ENCODE data around the gene PIH1D2.

DNA sequence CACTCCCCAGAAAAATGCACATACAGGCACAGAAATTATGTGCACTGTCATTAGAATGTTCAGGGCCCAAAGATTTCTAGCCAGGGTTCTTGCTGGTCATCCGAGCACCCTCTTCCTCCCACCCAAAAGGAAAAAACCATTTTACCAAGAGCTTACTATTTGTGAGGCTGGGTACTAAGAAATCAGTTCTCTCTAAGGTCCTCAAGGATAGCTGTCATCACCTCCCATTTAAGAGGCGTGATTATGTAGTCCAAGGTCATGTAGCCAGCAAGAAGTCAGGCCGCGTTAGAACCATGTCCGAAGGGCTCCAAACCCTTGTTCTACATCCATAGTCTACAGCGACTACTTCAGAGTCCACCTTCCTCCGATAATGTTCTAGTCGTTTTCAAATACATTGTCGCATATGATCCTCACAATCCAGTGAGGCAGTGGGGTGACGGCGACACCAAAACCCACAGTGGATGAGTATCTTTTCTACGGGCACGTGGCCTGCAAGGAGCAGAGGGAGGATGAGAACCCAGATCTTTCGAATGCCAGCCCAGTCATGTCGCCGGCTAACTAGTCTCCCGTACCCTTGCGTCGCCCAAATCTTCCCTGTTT, 12.1 kb upstream of the PIH1D2 start:
- TF ChIP-seq, protein P1, sequence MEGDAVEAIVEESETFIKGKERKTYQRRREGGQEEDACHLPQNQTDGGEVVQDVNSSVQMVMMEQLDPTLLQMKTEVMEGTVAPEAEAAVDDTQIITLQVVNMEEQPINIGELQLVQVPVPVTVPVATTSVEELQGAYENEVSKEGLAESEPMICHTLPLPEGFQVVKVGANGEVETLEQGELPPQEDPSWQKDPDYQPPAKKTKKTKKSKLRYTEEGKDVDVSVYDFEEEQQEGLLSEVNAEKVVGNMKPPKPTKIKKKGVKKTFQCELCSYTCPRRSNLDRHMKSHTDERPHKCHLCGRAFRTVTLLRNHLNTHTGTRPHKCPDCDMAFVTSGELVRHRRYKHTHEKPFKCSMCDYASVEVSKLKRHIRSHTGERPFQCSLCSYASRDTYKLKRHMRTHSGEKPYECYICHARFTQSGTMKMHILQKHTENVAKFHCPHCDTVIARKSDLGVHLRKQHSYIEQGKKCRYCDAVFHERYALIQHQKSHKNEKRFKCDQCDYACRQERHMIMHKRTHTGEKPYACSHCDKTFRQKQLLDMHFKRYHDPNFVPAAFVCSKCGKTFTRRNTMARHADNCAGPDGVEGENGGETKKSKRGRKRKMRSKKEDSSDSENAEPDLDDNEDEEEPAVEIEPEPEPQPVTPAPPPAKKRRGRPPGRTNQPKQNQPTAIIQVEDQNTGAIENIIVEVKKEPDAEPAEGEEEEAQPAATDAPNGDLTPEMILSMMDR (IDR thresholded peaks at IDR 0.05), result no peak
- no peak for TF ChIP-seq EZH2 (IDR thresholded peaks at IDR 0.05; ENCODE audit: borderline replicate concordance, insufficient read depth, low read depth, low read length, poor library complexity, severe bottlenecking)
